Measurements from ENCODE around the gene LTBP4.

Gene LTBP4

DNA sequence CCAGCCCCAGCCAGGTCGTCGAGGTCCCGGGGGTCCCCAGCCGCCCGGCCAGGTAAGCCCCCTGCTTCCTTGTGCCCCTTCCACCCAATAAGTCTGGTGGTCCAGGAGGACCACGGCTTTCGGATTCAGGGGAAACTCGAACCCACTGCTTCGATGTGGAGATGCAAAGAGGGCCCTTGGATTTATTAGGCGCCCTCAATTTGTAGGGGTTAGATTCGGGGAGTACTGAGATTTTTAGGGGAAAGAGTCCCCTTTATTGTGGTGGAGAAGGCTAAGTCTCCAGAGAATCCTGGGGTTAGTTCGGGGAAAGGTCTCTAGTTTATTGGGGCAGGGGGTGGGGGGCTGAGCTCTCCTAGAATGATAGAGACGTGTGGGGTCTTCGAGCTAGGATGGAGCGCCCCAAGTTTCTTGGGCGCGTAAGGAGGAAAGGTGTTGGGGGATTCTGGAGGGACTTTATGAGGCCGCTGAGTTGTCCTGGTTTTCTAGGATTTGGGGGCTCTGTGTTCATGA lies 3.8 kb upstream of the LTBP4 start:
- DNase-seq: no peak

DNA sequence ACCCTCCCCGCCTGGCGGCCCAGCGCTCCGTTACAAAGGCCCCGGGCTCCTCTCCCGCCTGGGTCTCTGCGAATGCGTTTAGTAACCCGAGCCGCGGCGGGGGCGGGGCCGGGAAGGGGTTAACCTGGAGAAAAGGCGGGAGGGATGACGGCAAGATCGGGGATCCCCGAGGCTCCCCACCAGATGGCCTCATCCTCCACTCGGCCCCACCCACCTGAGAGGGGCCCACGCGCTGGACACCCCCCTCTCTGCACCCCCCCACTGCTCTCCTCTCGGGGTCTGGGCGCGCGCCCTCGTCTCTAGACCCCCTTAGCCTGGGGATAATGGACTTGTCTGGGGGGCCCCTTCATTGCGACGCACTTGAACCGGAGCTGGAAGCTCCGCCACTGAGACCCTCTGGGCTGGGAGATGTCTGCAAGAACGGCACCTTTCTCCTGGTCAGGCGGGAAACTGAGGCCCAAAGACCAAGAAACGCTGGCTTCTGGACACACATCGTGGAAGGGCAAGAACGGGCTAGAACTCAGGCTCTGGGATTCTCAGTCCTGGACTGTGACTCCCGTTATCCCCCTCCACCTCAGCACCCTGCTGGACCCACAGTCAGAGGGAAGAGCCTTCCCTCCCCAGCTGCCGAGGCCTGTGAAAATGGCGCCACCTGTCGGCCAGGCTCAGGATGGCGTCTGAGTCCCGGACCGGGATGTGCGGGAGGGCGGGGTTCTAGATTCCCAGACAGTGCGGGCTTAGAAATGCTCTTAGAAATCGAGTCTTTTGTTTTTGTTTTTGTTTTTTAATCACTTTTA lies 2.9 kb upstream of the LTBP4 start:
- DNase-seq: peak; percentile 75

DNA sequence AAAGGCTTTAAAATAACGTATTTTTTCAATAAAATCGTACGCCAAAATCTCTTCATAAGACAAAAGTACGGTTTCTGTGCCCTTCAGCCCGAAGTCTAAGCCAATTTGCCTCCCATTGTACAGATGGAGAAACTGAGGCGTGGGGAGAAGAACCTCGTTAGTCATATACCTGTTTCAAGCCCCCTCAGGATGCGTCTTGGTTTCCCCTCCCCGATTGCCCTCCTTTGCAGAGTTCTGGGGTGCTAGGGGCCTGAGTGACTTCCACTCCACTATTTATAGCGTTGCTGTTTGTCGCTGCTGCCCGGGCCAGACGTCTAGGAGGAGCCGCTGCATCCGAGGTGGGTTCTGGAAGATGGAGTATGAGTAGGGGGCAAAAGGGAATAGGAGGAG lies 2.3 kb upstream of the LTBP4 start:
- DNase-seq: no peak

DNA sequence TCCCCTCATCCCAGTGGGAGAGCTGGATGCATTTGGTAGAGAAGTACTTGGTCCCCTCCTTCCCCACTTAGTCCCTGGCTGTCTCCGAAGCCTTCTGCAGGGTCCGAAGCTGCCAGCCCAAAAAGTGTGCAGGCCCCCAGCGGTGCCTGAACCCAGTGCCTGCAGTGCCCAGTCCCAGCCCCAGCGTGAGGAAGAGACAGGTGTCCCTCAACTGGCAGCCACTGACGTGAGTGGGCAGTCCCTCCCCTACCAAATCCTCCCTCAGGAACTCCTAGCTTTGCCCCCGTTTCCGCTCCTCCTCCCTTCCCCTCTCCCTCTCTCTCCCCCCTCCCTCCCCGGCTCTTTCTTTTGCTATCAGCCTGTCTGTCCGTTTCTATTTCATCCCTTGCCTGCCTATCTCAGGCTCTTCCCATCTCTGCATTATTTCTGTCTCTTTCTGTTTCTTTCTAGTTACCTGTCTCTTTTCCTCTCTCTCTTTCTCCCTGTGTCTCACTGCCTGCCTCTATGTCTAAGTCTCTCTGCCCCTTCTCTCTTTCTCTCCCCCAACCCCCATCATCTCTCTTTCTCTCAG lies 1.8 kb upstream of the LTBP4 start:
- DNase-seq: no peak

DNA sequence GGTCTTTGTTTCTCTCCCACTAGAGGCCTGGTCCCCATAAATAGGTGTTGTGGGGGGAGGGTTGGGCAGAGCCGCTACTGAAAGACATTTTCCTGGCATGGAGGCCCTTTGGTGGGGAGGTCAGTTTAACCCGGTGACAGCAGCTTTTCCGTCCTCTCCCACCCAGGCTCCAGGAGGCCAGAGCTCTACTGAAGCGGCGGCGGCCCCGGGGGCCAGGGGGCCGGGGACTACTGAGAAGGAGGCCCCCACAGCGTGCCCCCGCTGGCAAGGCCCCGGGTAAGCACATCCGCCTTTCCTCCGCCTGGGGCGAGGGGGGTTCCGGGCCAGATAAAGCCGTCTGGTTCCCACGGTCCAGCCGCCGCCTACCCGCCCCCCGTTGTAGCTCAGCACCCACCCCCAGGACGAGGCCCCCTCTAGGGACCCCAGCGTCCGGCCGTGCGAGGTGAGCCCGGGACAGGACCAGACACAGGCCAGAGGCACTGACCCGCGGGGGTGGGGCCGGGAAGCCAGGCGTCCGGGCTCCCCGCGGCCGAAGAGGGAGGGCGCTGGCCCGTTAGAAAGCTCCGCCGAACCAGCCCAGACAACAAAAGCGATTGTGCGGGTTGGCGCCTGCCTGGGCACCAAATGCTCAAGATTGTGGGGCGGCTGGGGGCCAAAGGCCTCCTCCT lies 1.1 kb upstream of the LTBP4 start:
- no peak for DNase-seq

DNA sequence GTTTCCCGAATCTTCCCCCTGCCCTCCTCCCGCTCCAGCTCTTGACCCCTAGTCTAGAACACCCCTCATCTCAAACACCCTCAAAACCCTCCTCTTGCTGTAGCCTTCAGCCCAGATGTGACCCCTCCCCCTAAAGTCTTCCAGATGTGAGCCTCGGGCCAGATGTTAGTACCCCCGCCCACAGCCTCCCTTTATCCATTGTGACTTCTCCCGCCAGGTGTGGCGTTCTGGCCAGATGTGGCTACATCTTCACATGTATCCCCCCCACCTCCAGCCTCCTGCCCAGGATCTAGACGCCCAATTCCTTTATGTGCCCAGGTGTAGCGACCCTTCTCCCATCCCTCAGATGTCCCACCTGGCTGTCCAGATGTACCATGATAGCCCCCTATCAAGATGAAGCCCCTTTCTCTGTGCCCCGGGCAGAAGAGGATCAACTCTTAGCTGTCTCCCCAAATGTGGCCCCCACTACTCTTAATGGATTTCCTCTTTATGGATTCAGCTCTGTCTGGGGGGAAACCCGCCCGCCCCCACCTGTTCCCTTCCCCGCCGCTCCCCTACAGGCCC lies 517 bp upstream of the LTBP4 start:
- no peak for DNase-seq

DNA sequence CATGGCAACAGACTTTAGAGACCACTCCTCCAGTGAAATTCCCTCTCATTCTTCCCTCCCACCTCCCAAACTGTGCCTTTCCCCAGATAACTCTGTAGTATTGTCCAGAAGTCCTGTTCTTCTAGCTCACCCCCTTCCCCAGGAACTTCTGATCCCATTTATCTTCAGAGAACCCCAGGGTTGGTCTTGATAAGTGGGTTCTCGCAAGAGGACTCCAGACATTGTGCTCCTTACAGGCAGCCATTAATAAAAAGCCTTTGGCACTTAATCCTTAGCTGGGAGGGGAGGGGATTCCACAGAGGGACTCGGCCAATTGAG lies 1.9 kb downstream of the LTBP4 start:
- DNase-seq: no peak

DNA sequence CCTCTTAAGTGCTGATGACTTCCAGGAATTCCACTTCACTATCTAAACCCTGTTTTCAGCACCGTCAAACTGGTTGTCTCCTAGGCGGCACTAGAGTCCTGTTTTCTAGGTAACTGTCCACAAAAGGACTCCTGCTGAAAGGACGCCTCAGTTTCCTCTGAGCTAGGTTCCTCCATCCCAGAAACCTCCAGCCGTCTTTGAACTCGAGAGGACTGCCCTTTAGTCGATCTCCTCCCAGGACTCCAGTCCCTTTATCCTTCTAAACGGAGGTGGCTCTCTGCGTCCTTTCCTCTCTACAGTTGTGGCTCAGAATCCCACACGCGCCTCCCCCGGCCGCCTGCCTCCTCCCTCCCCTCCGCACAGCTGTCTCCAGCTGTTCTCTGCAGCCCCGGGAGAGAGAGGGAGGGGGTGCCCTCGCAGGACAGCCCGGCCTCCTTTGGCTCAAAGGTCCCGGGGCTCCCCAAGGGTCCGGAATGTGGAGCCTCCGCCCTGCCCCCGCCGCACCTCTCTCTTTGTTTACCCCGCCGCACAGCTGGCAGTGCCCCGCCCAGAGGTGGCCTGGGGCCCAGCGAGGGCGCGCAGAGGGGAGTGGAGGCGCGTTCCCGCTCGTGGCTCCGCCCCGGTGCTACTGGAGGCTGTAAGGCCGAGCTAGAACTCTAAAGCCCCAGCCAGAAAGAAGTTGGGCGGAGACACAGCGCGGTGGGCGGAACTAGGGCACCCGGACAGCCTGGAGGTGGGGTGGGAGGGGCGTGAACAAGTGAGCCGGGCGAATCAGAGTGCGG lies 2.4 kb downstream of the LTBP4 start:
- peak; percentile 98 for DNase-seq

DNA sequence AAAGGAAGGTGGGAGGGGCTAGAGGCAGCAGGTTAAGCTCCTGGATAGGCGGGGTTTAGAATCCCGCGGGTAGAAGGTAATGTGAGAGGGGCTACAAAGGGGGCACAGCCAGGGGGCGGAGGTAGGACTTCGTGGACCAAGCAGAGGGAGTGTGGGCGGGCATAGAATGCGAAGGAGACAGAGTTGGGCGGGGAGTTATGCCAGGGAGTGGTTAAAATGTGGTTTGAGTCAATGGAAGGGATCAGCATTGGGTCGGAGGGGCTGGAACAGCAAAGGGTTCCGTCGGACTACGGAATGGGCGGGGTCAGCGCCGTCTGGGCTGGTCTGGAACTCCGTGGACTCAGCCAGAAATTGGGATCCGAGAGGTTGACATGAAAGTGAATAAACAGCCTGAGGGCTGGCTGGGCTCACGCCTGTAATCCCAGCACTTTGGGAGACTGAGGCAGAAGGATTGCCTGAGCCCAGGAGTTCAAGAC lies 3.0 kb downstream of the LTBP4 start:
- DNase-seq: no peak

DNA sequence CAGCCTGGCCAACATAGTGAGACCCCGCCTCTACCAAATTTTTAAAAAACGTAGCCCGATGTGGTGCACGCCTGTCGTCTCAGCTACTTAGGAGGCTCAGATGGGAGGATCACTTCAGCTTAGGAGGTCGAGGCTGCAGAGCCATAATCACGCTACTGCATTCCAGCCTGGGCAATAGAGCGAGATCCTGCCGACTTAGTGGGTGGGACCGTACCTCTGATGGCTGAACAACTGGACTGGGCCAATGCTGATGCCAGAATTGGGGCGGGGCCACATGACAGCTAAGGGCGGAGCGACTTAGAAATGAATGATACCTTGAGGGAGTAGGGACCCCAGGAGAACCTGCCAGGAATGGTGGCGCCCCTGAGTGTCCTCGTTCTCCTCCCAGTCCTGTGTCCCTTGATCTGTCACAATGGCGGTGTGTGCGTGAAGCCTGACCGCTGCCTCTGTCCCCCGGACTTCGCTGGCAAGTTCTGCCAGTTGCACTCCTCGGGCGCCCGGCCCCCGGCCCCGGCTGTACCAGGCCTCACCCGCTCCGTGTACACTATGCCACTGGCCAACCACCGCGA lies 3.6 kb downstream of the LTBP4 start:
- DNase-seq: no peak

DNA sequence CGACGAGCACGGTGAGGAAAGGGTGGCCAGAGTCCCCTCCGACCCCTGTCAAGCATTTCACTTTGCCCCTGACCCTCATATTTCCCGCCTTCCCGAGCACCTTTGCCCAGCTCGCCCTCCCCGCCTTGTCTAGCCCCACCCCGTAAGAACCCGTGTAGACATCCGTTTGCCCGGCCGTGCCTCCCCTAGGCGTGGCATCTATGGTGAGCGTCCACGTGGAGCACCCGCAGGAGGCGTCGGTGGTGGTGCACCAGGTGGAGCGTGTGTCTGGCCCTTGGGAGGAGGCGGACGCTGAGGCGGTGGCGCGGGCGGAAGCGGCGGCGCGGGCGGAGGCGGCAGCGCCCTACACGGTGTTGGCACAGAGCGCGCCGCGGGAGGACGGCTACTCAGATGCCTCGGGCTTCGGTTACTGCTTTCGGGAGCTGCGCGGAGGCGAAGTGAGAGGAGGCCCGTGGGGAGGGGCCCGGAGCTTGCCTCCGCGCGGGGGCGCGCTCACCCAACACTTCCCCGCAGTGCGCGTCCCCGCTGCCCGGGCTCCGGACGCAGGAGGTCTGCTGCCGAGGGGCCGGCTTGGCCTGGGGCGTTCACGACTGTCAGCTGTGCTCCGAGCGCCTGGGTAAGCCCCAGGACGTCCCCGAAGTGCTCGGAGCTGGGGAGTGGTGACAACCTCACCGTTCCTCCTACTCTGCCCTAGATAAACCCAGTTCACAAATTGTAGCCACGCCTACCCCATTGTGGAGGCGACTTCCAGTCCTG lies 4.2 kb downstream of the LTBP4 start:
- DNase-seq: peak; percentile 86

DNA sequence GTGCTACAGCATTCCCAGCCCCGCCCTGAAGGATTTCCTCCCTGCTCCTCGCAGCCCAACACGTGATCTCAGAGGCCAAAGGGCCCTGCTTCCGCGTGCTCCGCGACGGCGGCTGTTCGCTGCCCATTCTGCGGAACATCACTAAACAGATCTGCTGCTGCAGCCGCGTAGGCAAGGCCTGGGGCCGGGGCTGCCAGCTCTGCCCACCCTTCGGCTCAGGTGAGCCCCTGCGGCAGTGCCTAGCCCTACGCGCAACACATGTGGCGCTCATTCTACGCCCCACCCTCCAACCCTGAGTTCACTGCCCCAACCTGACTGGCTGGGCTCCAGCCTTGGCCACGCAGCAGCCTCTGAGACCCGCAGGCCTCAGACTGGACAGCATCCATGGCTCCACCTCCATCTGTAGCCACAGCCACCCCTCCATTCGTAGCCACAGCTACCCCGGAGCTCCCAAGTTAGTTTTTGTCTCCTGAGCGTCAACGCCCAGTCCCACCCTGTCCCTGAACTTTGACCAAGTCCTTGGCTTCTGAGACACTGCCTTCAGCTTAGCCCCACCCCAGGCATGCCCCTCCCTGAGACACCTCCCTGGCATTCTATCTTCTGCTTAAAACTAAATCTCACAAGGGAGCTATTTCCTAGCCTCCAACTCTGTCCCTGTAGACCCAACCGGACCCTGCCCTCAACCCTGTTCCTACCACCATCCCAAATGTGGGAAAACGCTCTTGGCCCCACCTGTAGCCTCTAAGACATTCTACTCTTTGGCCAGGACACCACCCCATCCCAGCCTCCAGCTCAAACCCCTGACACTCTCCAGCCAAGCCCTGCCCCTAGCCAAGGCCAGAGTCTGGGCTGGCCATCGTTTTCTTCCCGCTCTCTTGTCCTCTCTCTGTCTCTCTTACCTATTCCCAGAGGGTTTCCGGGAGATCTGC lies 6.4 kb downstream of the LTBP4 start:
- no peak for DNase-seq

DNA sequence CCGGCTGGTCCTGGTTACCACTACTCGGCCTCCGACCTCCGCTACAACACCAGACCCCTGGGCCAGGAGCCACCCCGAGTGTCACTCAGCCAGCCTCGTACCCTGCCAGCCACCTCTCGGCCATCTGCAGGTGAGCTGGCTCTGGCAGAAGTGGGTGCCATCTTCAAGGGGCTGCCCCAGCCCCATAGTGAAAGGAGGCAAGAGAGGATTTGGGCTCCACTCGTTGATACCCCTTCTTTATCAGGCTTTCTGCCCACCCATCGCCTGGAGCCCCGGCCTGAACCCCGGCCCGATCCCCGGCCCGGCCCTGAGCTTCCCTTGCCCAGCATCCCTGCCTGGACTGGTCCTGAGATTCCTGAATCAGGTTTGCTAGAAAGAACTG lies 7.1 kb downstream of the LTBP4 start:
- no peak for DNase-seq

DNA sequence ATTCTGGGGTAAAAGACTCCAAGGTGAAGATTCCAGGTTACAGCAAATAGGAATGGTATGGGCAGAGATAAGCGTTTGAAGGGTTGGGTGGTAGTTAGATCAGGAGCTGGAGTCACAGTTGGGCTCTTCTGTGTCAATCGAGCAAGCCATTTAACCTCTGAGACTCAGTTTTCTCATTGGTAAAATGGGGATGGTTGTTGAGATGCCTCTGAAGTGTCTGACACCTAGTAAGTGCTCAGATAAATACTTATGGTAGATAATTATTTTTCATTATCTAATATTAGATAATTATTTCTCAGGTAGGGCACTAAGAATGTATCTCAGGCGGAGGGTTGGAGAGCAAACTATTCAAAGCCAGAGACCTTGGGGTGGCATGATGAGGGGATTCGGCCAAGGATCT lies 7.8 kb downstream of the LTBP4 start:
- no peak for DNase-seq

DNA sequence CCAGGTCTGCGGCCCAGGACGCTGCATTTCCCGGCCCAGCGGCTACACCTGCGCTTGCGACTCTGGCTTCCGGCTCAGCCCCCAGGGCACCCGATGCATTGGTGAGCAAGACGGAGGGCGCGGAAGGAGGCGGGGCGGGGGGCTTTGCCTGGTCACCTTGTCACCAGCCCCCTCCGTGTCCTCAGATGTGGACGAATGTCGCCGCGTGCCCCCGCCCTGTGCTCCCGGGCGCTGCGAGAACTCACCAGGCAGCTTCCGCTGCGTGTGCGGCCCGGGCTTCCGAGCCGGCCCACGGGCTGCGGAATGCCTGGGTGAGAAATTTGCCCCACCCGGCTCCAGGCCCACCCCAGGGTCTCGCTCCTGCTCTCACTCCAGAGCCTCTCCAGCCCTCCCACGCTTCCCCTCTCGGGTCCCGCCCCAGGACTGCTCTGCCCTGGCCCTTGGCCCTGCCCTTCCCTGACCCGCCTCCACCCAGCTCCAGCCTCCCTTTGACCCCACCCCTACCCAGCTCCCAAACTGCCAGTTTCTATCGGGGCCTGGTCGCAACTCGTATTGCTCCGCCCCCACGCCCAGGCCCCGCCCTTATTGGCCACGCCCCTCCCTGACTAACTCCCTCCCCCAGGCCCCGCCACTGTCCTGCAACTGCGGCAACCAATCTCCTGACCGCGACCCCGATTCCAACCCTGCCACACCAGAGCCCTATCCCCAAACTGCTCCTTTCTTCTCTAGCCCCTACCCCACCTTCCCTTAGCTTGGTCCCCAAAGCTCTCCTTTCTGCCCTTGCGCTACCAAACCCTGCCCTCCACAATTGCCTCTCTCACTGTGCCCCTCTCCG lies 8.6 kb downstream of the LTBP4 start:
- DNase-seq: peak; percentile 85

DNA sequence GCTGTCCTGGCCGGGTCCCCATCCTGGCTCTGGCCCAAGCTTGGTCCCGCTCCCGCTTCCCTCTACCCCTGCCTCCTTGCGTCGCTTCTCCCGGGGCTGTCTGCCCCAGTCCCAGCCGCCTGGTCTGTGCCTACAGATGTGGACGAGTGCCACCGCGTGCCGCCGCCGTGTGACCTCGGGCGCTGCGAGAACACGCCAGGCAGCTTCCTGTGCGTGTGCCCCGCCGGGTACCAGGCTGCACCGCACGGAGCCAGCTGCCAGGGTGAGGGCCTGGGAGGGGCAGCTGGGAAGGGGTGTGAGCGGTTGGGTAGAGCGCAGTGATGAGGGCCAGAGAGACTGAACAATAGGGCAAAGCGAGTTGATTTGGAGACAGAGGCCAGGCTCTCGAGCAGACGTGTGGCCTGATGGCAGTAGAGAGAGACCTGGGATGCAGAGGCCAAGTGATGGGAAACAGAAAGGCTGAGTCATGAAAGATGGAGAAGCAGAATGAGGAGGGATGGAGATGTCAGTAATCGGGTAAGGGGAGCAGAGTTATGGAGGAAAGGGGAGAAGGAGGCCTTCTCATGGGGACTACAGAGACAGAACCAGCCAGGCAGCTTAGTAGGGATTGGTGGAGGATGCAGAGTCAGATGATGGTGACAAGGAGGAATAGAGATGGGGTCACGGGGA lies 9.4 kb downstream of the LTBP4 start:
- DNase-seq: peak; percentile 75

DNA sequence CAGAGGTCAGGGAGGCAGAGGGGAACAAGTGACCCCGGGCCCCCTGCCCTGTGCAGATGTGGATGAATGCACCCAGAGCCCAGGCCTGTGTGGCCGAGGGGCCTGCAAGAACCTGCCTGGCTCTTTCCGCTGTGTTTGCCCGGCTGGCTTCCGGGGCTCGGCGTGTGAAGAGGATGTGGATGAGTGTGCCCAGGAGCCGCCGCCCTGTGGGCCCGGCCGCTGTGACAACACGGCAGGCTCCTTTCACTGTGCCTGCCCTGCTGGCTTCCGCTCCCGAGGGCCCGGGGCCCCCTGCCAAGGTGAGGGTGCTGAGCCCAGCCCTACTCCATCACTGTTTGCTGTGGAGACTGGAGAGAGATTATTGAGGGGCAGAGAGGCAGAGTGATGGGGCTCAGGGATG lies 9.9 kb downstream of the LTBP4 start:
- DNase-seq: no peak

DNA sequence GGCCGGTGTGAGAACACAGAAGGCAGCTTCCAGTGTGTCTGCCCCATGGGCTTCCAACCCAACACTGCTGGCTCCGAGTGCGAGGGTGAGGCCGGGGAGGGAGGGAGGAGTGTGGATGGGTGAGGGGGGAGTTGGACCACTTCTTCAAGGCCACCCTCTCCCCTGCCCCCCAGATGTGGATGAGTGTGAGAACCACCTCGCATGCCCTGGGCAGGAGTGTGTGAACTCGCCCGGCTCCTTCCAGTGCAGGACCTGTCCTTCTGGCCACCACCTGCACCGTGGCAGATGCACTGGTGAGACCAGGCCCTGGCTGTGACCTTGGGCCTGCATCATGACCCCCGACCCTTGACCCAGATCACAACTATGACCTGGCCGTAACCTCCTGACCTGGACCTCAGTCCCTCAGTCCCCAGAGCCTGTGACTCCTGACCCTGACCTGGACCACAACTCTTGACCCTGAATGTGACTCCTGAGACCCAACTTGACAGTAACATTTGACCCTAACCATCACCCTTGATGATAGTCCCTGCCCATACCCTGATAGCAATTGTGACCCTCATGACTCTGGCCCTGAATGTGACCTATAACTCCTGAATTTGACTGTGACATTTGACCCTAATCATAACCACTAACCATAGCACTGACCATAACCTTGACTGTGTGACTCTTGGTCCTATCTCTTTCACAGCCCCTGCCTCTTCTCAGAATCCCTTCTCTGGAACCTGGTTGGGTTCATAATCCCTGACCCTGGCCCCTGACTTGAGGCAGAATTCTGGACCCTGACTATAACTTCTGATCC lies 10.9 kb downstream of the LTBP4 start:
- no peak for DNase-seq
